GM19328 (cell line): Measurements from ENCODE around the gene TOP3B.
"Not testable (repeated sequence)": the region's sequence is repeated elsewhere in the genome, so short reads cannot be mapped to it uniquely, and the experiment has no call there.

Experiments used
- ATAC-seq: cut with Tn5 transposase; IDR thresholded peaks from one replicate; pipeline ENCODE4 v1.9.1; 2021; ENCODE audit warnings: mild to moderate bottlenecking, moderate library complexity; ENCODE audit not compliant: unreplicated experiment

TOP3B gene

DNA sequence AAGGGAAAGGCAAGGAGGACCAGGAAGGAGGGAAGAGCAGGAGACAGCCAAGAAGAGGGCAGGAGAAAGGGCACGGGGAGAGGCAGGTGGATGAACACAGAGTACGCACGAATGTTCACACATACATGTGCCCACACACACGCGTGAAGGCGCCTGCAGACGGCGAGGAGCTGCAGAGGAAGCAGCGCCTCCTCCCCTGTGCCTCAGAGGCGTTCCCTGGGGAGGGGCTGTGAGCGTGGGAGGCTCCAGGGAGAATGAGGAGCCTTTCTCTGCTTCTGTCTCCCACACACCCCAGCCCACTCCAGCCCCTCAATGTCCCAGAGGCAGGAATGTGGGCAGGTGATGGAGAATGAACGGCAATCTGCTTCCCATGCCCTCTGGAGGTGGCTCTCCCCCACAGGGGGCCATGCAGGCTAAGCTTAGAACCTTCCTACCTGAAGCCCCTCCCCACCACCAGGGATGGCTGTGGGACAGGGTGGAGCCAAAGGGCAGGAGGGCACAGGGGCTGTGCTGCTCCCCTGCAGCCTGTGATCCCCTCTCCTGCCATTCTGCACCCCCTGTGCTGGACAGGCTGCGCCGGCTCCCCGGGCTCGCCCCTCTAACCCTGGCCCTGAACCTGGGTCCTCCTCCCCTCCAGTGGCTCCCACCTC is 55.3 kb downstream of the TOP3B start:
- no peak for ATAC-seq

DNA sequence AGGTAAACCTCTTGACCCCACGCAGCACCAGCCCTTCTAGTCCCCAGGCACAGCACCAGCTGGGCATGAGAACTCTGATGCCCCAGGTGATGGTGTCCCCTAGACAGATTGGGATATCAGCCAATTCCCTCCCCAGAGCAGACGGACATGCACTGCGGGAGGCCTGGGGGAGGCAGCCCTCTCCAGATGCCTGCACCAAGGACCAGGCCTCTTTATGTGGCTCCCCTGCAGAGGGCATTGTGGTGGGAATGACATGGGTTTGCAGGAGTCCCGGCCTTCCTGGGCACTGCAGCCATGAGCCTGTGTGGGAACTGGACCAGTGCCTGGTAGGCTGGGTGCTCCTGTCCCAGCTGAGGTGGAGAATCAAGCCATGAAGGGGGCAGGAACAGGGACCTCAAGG is 55.9 kb downstream of the TOP3B start:
- no peak for ATAC-seq

- no peak for ATAC-seq
Measured at GRCh38 chr22:21923163-21923561, 59.4 kb downstream of the TOP3B start.

DNA sequence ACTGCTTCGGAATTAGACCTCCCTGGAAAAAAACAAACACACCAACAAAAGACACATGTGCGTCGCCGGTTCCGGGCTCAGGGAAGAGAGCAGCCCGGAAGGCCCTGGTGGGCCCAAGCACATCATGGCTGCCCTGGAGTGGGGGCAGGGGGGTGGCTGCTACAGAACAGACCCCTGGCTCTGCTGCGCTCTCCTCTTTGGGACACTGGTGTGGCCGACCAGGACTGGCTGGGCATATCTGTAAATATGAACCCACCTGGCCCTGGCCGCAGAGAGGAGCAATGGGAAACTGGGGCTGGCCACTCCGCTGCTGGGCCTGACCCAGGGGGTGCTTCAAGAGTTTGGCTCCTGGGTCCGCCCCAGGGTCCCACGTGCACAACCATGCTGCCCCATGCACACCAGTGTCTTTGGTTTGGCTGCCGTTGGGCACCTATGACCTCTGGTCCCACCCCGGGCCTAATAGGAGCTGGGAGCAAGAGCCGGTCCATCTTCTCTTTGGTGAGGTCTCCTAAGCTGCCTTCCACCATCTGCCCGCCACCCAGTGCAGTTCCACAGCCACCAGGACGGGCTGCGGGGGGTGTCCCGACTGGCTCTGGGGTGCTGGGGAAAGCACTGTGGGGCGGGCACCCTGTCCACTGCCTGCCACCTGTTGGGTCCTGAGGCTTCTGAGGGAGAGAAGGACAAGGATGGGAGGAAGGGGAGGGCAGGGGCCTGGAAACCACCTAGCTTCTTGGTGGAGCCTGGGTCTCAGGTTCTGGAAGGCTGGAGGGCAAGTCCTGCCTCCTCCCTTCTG is 60.0 kb downstream of the TOP3B start:
- ATAC-seq = no peak

DNA sequence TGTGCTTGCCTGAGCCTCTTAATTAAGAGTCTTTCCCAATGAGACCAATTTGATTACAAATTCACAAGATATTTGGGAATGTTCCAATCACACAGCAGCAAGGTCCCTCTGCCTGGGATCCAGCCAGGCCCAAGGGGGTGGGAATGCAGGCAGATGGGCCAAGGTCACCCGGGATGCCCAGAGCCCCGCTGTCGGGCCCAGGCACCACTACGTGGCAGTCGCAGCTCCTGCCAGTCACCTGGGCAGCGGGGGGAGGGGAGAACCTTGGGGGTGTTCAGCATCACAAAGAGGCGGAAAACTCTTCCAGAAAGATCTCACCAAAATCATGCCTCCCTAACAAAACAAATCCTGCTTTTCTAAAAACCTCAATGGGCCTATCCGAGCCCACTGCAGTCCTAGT is 60.9 kb downstream of the TOP3B start:
- ATAC-seq = no peak

DNA sequence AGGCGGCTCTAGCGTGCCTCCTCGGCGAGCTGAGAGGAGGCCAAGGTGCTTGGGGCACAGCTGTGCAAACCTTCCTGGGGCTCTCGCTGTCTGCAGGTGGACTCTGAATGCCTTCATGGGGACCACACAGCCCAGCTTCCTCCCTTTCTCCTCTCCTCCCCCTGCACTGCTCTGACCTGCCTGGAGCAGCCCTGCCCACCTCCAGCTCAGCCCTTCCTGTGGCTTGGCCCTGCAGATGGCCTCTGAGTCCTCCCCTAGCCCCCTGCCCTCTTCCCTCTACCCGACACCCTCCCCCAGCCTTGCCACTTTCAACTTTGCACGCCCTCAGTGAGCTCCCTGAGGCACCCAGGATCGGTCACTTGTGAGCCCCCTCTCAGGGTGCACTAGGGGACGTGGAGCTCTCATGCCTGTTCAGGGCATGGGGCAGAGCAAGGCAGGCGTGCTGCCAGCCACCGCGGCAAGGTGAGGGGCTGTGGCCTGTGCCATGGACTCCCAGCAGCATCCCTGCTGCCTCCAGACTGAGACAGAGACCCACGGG is 61.3 kb downstream of the TOP3B start:
- ATAC-seq = no peak

DNA sequence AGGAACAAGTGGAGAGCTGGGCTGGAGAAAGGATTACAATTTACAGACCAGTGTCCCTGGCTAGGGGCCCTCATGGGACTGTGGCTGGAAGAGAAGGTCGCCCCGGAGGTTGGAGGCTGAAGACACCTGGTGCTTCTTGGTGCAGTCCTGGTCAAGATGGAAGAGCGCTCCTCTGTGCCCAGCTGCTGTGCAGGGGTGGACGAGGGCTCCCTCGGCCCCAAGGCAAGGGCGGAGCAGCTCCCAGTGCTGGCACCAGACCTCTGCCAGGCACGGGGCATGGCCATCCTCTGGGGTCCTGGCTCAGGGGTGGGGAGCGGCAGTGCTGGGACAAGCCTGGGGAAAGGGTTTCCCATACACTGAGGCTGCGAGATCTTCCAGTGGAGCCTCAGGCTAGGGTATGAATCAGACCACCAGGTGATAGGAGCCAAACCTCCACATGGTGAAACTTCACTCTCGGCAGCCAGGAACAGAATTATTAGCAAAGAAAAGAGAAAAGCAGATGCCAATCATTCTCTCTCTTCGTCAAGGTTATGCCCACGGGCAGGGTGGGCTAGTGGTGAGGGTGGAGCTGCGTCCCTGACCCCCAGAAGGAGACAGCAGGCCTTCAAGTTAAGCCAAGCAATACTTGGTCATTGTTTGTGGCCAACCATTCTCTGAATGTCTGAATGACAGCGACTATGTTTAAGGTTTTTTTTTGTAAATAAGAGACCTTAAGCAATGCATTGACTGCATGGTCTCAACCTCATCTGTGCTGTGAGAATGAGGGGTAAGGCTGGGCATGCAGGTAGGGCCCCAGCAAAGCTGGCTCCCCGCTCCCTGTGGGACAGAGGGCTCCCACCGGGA is 62.0 kb downstream of the TOP3B start:
- no peak for ATAC-seq

DNA sequence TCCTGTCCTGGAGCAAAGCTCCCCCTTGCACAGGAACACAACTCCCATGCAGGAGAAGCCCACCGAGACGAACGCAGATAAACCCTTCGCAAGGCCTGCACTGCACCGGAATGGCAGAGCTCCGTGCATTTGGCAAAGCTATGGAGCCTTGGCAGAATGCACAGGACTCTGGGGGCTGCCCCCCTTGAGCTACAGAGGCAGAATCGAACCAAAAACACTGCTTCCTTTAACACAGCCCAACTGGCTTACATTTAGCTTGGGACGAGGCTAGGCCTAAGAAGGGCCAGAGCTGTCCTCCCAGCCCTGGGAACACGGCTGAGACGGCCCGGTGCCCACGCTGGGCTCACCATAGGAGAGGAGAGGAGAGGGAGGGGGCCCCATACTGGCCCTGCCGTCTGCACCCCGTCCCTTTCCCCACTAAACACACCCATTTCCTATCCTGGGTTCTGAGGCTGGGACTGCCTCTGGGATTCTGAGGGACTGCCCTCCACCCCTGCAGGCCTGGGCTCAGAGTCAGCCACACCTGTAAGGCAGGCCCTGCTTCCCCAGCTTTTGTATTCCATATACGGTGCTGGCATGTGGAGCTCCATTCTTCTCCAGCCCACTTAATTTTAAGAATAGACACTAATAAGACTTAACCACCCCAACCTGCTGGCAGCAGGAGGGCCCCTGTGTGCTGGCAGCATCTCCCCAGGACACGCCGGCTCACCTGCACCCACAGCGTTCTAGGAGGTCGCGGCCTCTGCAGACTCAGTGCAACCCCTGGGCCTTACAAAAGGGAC is 62.9 kb downstream of the TOP3B start:
- ATAC-seq = no peak

DNA sequence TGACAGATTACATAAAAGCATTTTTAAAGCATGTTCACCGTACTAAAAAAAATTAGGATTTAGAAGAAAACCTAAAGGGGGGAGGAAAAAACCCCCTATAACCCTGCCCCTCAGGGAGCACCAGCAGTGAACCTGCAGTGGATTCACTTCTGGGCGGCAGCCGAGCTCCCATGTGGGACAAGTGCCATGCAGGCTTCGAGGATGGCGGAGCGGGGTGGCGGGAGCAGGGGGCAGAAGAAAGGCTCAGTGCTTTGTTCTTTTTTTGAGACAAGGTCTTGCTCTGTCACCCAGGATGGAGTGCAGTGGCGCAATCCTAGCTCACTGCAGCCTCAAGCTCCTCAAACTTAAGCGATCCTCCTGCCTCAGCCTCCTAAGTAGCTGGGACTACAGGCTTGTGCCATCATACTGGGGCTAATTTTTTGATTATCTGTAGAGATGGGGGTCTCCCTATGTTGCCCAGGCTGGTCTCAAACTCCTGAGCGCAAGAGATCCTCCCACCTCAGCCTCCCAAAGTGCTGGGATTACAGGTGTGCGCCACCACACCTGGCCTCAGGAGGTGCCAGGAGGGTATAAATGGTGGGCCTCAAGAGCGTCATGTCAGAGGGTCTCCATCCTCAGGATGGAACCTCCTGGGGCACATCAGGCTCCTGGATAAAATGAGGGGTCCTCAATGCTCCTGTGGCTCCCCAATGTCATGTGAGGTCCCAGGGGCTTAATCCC is 64.0 kb downstream of the TOP3B start:
- no peak for ATAC-seq

DNA sequence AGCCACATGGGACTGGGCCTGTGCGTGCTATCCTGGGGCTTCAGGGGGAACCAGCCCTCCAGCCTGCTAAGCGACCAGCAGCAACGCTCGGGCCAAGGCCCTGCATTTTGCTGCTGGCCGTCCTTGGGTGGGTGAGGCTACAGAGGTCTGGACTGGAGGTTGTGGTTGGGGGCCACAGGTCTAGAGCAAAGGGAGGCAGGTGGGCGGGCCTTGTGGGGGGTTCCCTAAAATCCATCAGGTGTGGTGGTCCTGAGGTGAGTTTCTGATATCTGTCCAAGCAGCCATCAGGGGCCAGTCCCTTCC is 64.7 kb downstream of the TOP3B start:
- ATAC-seq = no peak

GRCh38 chr22:21917181-21917958 is 65.2 kb downstream of the TOP3B start:
- ATAC-seq = no peak

DNA sequence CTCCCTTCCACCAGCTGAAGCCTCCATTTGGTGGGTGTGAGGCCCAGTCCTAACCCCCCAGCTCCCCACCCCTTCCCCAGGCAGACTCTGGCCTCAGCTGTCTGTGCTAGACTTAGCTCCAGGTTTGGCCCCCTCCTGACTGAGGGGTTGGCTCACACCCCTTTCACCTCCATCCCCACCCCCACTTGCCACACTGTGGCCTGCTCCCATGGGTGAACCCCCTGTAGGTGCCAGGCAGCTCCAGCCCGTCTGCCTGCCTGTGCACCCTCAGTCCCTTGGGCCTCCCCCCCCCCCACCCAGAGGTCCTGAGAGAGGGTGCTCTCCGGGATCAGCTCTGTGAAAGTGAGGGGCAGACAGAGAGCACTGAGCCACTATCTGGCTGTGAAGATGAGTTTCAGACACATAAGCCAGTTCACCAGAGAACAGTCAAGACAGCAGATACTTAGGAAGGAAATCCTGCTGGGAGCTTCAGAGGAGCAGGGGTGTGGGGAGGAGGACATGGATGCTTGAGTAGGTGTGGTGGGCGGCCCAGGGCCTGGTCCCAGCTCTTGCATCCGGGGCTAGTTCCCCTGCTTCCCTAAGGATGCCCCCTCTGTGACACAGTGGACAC is 66.2 kb downstream of the TOP3B start:
- ATAC-seq = no peak

DNA sequence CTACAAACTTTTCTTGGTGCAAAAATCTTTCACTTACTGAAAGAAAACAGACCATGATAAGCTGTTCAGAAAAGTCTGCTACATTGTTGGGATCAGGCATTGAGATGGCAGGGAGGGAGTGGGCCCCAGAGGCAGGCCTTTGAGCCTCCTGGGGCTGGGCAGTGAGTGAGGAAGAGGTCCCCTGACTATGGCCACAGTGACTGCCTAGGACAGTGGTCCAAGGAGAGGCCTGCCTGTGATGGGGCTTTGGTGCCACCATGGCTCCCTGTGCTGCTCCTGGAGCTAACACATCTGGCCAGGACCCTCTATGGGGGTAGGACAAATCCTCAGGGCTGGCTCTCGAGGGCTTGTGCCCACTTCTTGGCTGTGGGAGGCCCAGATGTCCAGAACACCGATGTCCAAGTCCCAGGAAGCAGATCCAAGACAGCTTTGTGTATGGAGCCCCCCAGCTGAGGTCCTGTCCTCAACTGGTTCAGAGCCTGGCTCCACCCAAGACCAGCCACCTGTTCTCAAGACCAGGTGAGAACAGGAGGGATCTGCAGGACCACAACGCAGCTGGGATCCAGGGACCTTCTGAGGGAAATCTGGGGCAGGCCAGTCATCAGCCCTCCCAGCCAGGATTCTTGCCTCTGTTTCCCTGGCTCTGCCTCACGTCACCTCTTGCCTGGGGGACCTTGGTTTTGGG is 66.8 kb downstream of the TOP3B start:
- ATAC-seq = no peak

GRCh38 chr22:21914033-21914642 is 68.4 kb downstream of the TOP3B start:
- ATAC-seq = not testable (repeated sequence)

GRCh38 chr22:21910367-21910766 is 72.2 kb downstream of the TOP3B start:
- ATAC-seq = not testable (repeated sequence)

DNA sequence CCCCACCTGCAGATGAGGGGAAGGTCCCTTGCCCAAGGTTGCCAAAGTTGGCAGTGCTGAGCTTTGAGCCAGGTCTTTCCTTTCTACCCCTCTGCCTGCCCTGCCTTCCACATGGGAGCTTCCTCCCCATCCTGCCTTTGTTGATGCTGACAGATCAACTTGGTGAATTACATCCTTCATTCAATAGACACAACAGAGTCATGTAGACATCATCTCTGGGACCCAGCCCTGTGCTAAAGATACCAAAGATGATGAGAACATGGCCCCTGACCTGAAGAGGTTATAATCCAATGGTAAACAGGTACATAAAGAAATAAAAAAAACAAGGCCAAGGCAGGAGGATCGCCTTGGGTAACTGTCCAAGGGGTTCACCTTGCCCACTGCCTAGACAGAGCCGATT is 72.7 kb downstream of the TOP3B start:
- no peak for ATAC-seq

DNA sequence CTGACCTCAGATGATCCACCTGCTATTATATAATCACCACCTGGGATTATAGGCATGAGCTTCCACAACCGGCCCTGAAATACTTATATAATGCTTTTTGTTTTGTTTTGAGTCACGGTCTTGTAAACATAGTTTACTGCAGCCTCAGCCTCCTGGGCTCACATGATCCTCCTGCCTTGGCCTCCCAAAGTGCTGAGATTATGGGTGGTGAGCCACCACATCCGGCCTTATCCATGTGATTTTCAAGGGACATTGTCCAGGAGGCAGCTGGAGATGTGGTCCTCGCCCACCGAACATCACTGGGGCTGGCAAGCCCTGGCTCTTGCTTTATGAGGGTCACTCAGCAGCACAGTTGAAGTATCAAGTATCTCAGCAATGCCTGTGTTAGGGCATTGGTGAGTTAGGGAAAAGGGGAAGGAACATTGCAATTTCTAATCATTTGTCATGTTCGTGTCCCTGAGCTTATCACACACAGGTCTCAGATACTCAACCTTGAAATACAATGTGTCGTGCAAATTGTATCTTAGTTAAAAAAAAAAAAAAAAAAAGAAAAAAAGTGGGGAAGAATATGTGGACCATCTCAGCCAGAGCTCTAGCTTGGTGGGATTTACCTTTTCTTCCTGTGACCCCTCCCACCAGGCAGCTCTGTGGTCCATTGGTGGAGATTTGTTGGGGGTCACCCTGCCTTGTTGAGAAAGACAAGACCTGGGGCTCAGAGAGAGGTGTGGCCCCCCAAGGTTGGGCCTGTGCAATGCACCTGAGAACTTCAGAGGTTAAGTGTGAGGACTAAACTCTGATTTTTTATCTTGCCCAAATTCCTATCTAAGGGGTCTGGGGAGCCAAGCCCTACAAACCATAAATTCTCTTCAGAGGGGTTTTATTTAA is 74.7 kb downstream of the TOP3B start:
- ATAC-seq = no peak
